OCI-LY3 (cell line): ENCODE data around the gene RNF6.

Source experiments
- H2AFZ ChIP-seq: fragments of 200-600, 300-600 bp; shearing (Covaris generic); 2 replicates; pipeline ENCODE4 v1.6.0; 2014; ENCODE audit warnings: antibody characterized with exemption, low read depth, low read length
- H3K27ac ChIP-seq: fragments of 200-600, 300-600 bp; sonication (generic); 2 replicates; pipeline ENCODE4 v1.5.1; 2014; ENCODE audit warnings: mild to moderate bottlenecking, low read length, moderate library complexity, mixed read lengths
- H3K27me3 ChIP-seq: fragments of 200-600, 300-600 bp; sonication (generic); 2 replicates; pipeline ENCODE4 v1.6.1; 2014; ENCODE audit warnings: low read depth, low read length, mixed read lengths
- H3K36me3 ChIP-seq: fragments of 200-600, 300-600 bp; sonication (generic); replicated peaks from 2 replicates; pipeline ENCODE3; 2014; ENCODE audit warnings: low read depth, low read length, mixed read lengths
- H3K4me1 ChIP-seq: fragments of 300-600, 200-600 bp; sonication (generic); 2 replicates; pipeline ENCODE4 v1.6.1; 2014; ENCODE audit warnings: low read length, mixed read lengths
- H3K4me2 ChIP-seq: fragments of 200-600, 300-600 bp; sonication (generic); 2 replicates; pipeline ENCODE4 v1.6.1; 2014; ENCODE audit warnings: low read length, mixed read lengths
- H3K4me3 ChIP-seq: fragments of 300-600, 200-600 bp; sonication (generic); 2 replicates; pipeline ENCODE4 v1.5.1; 2014; ENCODE audit warnings: antibody characterized with exemption, mild to moderate bottlenecking, low read length, moderate library complexity
- H3K79me2 ChIP-seq: fragments of 300-600, 200-600 bp; shearing (Covaris generic); 2 replicates; pipeline ENCODE4 v1.6.1; 2014; ENCODE audit warnings: mild to moderate bottlenecking, low read length, mixed read lengths
- H3K9ac ChIP-seq: fragments of 300-600, 200-600 bp; shearing (Covaris generic); 2 replicates; pipeline ENCODE4 v1.6.0; 2014; ENCODE audit warnings: mild to moderate bottlenecking, low read length, moderate library complexity
- H3K9me3 ChIP-seq: fragments of 200-600, 300-600 bp; shearing (Covaris generic); 2 replicates; pipeline ENCODE4 v1.6.1; 2014; ENCODE audit warnings: low read length, mixed read lengths; ENCODE audit not compliant: insufficient read depth
- H4K20me1 ChIP-seq: fragments of 200-600, 300-600 bp; sonication (generic); 2 replicates; pipeline ENCODE4 v1.6.1; 2016; ENCODE audit warnings: low read length, mixed read lengths; ENCODE audit not compliant: insufficient read depth
- CTCF ChIP-seq: fragments of 200-600, 300-600 bp; sonication (generic); IDR thresholded peaks from 2 replicates; pipeline ENCODE4 v1.5.1; 2014; ENCODE audit warnings: antibody characterized with exemption, low read length, low read depth
- EZH2phosphoT487 ChIP-seq: fragments of 200-600 bp; shearing (Covaris generic); IDR thresholded peaks from 2 replicates; pipeline ENCODE4 v1.6.1; 2018; ENCODE audit warnings: antibody characterized with exemption, mixed run types, low read depth

The RNF6 gene

GRCh38 chr13:26225896-26226617 lies 3.9 kb upstream of the RNF6 start:
- H3K4me3 ChIP-seq, result no peak overlapping the region

GRCh38 chr13:26222520-26223046 lies 469 bp upstream of the RNF6 start:
- Histone ChIP-seq H3K4me2 (peak overlapping the region; percentile 79), H3K4me3 (peak overlapping the region; percentile 87), H3K27ac (peak overlapping the region; percentile 82), H3K4me1 (peaks cover 20% of the 10 kb centered on the region), H3K36me3 (peaks cover 24% of the 10 kb centered on the region), H3K9ac (peak overlapping the region; percentile 96), H3K79me2 (peaks cover 20% of the 10 kb centered on the region), H3K27me3 (no peaks in the 10 kb centered on the region), H3K9me3 (no peaks in the 10 kb centered on the region), H2AFZ (peak overlapping the region; percentile 92), H4K20me1 (no peaks in the 10 kb centered on the region)
- TF ChIP-seq CTCF (no peak), EZH2phosphoT487 (no peak)

More at GRCh38 chr13:26225896-26226617, 3.9 kb upstream of the RNF6 start:
- H3K4me2 ChIP-seq, result no peak overlapping the region
- H3K9ac ChIP-seq, result no peak overlapping the region
- H3K27me3 ChIP-seq, result no peaks in the 10 kb centered on the region
- H4K20me1 ChIP-seq, result no peaks in the 10 kb centered on the region
- H3K9me3 ChIP-seq, result no peaks in the 10 kb centered on the region
- H3K27ac ChIP-seq, result no peak overlapping the region
- TF ChIP-seq CTCF, result no peak
- no peak for TF ChIP-seq EZH2phosphoT487
- H2AFZ ChIP-seq, result no peak overlapping the region
- peaks cover 9% of the 10 kb centered on the region for H3K4me1 ChIP-seq
- H3K36me3 ChIP-seq, result no peaks in the 10 kb centered on the region
- H3K79me2 ChIP-seq, result peaks cover 6% of the 10 kb centered on the region

DNA sequence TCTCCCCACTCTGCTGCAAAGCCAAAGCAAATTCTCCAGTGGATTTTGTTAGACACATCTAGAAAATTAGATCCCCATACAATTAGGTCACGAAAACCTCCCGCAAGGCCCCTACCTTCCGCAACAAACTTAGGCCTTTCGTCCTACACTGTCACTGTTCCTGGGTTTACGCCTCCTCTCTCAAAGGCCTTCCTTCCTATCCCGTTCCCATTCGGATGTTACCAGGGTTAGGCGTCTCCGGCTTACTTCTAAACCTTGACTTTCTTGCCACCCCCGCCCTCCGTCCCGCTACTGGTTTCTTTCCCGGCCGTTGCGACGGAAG lies 754 bp downstream of the RNF6 start:
- H3K4me2 ChIP-seq, result peak overlapping the region; percentile 84
- H3K36me3 ChIP-seq, result peaks cover 33% of the 10 kb centered on the region
- peaks cover 20% of the 10 kb centered on the region for H3K4me1 ChIP-seq
- peak overlapping the region; percentile 87 for H3K4me3 ChIP-seq
- H3K9ac ChIP-seq, result peak overlapping the region; percentile 96
- TF ChIP-seq CTCF, result no peak
- TF ChIP-seq EZH2phosphoT487, result no peak
- no peaks in the 10 kb centered on the region for H4K20me1 ChIP-seq
- peak overlapping the region; percentile 82 for H3K27ac ChIP-seq
- H2AFZ ChIP-seq, result peak overlapping the region; percentile 61
- no peaks in the 10 kb centered on the region for H3K27me3 ChIP-seq
- no peaks in the 10 kb centered on the region for H3K9me3 ChIP-seq
- peaks cover 20% of the 10 kb centered on the region for H3K79me2 ChIP-seq

DNA sequence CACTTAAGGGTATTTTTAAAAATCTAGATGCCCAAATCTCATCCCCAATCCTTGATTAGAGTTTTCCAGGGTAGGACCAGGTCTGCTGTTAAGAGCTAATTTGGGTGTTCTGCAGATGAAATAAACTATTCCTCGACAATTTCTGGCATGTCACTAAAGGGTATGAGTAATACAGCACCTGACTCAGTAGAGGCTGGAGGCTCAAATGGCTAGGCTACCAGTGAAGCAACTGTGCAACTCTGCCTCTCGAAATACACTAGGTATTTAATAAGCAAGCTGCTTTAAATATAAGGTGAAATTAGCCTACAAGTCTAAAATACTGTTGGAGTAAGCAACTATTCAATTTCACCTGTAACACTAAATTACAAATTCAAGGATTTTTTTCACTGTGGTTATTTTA lies 1.5 kb downstream of the RNF6 start:
- Histone ChIP-seq H3K27me3 (no peaks in the 10 kb centered on the region), H3K9ac (peak overlapping the region; percentile 96), H3K4me1 (peaks cover 20% of the 10 kb centered on the region), H3K36me3 (peaks cover 40% of the 10 kb centered on the region), H4K20me1 (no peaks in the 10 kb centered on the region), H3K79me2 (peaks cover 20% of the 10 kb centered on the region), H2AFZ (no peak overlapping the region), H3K4me3 (peak overlapping the region; percentile 87), H3K27ac (no peak overlapping the region), H3K9me3 (no peaks in the 10 kb centered on the region), H3K4me2 (peak overlapping the region; percentile 84)
- no peak for TF ChIP-seq CTCF
- no peak for TF ChIP-seq EZH2phosphoT487
